Activated T-cell treated with anti-CD3 and anti-CD28 coated beads for 48 hours (primary cell): ENCODE data around the gene ALOX15.
"Not testable (repeated sequence)": the region's sequence is repeated elsewhere in the genome, so short reads cannot be mapped to it uniquely, and the experiment has no call there.

ENCODE experiments used
- DNase-seq: peaks from one replicate; pipeline ENCODE4 v3.0.0-alpha.2; 2020; ENCODE audit warnings: low read depth

Gene ALOX15

DNA sequence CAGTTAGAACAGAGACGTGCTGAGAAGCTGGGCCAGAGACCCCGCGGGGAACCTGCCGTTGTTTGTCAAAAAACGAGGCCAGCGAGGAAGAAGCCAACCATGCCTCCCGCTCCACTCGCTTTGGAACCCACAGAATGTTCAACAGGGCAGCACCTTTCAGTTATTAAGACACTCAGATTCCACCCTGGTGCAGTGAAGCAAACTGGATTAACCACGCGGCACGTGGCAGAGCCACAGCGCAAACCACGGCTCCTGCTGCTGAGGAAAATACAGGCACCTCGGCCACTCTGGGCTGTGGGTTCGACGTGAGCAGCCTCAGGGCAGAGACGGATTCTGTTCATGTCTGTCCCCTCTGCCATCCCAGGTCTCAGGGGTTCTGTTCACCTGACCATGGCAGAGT, 24.4 kb downstream of the ALOX15 start:
- DNase-seq: no peak

DNA sequence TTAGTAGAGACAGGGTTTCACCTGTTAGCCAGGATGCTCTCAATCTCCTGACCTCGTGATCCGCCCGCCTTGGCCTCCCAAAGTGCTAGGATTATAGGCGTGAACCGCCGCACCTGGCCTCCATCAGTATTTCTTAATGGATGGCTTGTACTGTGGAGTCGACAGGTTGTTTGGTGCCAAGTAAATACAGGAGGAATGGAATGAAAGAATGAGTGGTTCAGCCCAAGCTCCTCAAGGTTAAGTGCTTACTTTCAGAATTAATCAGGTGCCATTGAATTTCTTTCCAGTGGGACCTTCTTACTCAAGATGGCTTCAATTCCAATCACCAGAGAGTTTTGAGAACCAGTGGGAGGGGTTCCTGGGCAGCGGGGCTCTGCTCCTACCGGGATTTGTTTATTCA, 25.0 kb downstream of the ALOX15 start:
- no peak for DNase-seq

DNA sequence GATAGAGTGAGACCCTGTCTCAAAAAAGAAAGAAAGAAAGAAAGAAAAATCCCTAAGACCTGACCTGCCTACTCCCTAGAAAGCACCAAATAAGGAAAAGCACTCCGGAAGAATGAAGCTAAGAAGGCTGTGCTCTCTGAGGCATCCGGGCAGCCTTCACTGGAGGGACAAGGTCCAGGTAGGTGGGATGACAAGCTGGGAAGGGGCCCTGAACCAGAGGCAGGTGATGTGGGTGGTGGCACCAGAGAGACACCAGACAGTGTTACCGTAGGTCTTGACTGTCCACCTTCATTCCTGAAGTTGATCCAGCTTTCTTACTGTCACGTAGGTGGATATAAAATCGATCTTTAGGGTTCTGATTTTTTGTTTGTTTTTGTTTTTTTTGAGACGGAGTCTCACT, 30.8 kb downstream of the ALOX15 start:
- no peak for DNase-seq

DNA sequence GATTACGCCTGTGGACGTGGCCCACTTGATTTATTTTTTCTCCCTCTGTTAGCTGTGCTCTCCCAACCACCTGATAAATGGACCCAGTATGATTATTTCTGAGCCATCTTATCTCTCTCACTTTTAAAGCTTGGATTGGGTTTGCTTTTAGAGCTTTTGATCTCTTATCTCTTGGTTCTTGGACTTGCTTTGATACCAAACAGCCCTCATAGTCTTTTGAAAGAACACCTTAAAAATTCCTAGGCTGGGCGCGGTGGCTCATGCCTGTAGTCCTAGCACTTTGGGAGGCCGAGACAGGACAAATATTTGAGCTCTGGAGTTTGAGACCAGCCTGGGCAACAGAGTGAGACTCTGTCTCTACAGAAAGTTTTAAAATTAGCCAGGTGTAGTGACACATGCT, 31.3 kb downstream of the ALOX15 start:
- no peak for DNase-seq

DNA sequence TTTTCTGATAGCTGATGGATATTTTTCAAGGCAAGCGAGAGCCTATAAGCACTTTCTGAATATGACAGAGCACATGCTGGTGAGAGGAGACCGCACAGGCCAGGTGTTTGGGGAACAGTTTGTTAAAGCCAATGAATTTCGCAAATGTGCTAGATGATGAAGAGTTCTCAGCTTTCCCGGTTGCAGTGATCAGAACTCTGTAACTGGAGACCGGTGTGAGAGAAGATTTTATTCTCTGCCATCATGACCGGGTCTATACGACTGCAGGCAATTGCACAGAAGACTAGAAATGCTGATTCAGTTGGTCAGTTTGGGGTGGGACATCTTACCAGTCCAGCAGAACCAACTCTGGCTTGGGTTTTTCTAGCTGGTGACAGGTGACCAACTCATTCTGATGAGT, 31.7 kb downstream of the ALOX15 start:
- DNase-seq: no peak

DNA sequence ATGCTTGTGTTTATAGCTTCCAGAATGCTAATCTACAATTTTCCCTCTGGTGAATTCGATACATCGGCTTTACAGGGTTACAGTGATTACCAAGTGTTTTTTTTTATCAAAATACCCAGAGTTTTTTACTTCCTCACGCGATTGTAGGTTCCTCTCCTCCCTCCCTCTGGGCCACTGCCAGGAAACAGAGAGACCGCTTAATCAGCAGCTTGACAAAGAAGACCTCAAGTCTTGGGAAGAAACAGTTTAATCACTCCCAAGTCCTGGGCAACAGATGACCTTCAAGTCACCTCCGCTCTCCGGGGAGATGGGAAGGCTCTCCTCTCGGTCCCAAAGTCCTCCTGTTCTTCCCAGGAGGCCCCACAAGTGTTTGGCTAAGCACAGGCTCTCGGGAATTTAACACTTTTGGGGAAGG, 33.7 kb downstream of the ALOX15 start:
- no peak for DNase-seq

DNA sequence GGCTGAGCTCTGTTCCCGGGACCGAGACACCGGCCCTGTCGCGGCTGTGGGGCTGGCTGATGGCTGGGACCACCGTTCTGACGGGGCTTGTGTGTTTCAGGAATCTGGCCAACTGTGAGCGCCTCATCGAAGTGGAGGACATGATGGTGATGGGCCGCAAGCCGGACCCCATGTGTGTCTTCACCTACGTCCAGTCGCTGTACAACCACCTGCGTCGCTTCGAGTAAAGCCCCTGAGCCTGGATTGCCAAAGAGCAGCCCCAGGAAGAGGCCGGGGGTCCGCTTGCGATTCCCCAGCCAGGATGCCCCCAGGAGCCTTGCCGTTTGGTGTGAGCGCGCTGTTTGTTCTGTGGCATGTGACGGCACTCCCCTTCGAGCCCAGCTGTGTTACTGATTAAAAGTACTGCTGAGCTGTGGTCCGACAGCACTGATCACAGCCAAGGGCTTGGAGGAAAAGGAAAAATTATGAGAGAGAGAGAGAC, 34.2 kb downstream of the ALOX15 start:
- DNase-seq: no peak

DNA sequence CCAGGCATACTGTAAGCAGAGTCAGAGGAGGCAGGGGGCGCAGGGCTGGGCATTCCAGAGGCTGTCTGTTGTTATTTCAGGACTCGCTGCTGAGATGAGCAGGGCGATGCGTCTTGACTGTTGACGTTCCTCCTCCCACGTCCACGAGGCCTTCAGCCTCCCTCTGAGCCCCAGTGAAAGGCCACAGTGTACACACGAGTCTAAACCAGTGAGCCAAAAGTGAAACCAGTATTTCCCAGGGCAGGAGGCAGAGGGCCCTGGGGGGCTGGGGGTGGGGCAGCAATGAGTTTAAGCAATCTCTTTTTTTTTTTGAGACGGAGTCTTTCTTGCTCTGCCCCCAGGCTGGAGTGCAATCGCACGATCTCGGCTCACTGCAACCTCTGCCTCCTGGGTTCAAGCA, 35.7 kb downstream of the ALOX15 start:
- no peak for DNase-seq

DNA sequence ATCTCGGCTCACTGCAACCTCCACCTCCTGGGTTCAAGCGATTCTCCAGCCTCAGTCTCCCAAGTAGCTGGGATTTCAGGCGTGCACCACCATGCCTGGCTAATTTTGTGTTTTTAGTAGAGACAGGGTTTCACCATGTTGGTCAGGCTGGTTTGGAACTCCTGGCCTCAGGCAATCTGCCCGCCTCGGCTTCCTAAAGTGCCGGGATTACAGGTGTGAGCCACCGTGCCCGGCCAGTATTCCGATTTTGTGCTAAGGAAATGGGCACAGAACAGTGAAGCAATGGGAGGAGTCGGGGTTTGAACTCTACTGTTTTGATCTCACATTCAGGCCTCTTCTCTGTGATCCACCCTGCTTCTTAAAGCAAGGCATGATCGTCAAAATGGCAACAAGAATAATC, 36.7 kb downstream of the ALOX15 start:
- not testable (repeated sequence) for DNase-seq

DNA sequence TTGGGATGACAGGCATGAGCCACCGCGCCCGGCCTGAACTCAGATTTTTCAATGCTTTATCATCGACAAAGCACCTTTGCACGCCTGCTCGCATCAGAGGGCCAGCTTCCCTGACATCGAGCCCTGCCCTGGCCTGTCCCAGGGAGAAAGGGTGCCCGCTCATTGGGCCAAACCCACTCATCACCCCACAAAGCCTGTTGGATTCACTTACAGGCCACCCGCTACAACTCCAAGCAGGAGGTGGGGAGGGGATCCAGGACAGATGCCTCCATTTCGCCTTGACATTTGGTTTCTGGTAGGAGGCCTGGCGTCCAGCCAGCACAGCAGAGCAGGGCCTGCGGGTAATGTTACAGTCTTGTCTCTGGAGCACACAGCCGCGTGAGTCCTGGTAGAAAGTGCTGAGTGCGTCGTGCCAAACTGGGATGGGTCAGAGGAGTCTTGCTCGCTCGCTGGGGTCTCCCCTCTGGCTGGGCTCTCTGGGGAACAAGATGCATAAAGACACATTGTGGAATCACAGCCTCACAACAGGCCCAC, 37.3 kb downstream of the ALOX15 start:
- DNase-seq: no peak

DNA sequence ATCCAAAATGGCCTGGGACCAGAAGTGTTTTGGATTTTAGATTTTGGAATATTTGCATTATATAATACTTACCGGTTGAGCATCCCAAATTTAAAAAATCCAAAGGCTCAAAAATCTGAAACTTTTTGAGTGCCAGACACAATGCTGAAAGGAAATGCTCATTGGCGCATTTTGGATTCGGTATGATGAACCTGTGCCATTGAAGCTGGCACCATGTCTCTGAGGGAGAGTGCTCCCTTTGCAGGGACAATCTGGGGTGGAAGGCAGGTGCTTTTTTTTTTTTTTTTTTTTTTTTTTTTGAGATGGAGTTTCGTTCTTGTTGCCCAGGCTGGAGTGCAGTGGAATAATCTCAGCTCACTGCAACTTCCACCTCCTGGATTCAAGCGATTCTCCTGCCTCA, 39.4 kb downstream of the ALOX15 start:
- no peak for DNase-seq

DNA sequence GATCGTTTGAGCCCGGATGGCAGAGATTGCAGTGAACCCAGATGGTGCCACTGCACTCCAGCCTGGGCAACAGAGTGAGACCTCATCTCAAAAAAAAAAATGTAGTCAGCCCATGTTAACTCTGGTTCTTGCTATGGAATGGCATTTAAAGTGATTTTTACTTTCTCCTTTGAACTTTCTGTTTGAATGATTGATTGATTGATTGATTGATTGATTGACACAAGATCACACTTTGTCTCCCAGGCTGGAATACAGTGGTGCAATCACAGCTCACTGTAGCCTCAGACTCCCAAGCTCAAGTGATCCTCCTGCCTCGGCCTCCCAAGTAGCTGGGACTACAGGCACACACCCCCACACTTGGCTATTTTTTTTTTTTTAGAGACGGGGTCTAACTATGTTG, 40.2 kb downstream of the ALOX15 start:
- DNase-seq: no peak

DNA sequence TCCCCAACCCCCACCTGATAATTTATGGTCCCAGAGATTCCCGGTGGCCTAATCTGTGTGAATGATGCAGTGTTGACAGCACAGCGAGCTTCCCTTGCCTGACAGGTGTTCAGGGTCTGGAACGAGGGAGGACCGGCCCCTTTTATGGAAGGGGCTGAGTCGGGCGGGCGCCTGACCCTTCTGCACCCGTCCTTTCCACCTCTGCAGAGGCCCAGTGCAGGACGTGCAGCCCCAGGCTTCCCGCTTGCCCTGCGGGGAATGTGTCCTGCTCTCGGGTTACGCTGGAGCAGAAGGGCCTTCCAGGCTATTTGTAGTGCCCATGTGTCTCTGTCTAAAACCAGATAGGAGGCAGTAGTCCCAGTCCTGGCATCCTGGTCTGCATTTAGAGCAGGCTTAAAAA, 40.9 kb downstream of the ALOX15 start:
- no peak for DNase-seq

DNA sequence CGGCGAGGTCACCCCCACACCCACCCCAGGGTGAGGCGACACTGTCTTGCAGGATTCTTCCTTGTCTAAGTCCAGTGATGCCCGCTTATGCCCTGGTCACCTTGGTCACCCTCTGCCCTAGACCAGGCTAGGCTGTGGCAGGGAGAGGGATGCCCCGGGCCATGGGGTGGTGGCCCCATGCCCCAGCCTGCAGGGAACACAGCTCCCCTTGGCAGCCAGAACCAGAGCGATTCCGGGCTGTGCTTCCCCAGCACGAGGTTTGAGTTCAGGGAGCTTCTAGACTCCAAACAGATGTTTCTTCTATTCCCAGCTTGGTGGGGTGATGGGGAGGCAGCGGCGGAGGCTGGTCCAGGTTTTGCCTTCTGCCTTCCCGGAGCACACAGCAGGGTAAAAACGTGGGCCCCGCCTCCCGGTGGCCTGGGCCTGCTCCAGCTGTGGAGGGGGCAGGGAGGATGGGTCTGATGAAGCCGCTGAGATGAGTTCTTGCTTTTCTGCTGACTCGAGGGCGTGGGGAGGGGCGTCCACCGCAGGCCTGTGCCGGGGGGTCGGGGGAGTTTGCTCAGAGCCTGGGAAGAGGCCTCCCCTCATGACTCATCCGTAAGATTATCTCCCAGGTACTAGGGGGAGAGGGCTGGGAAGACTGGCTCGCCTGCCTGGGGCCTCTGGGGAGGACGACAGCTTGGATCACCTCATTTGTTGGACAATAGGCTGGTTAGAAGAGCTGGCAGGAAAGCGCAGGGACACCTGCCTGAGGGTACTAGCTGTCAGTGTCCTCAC, 41.8 kb downstream of the ALOX15 start:
- DNase-seq: no peak

DNA sequence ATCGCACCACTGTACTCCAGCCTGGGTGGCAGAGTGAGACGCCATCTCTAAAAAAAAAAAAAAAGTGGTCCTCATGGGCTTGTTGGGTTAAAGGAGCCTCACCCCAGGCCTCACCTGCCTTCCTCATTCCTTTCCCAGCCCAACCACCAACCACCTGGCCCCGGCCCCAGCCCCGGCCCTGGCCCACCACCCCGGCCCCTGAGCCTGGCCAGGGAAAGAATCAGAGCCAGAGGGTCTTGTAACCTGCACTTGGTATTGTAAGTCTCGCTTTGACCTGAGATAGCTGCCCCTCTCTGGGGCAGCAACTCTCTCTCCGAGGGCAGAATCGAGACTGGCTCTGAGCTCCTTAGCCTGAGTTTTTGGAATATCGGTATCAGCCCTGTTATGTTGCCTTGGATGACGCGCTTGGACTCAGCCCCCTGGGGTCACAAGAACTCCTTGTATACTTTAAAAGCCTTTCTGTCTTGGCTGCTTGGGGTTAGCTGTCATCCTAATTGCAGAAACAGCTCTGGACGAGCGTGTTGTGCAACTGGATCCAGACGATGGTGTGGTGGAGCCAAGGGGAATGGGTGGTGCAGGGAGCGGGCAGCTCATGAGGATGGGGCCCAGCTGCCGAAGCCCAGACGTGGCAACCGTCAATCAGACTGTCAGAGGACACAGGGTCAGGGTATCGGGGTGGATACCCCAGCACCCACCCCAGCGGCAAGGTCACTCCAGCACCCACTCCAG, 42.5 kb downstream of the ALOX15 start:
- no peak for DNase-seq

DNA sequence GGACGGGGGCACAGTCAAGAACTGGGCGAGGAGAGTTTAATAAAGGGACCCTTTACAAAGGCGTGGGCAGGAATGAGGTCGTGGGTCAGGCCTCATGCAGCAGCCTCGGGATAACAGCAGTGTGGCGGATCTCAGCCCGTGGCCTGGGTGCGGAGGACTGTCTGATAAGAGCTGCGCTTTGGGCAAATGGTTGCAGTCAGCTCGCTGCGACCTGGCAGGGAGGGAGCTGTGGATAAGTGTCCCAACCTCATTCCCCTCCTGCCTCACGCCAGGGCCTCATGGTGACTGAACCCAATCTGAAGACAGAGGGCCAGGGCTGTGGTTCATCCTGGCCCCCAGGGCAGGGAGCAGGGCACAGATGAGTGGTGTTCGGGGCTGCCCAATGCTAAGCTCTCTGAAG, 43.5 kb downstream of the ALOX15 start:
- no peak for DNase-seq

DNA sequence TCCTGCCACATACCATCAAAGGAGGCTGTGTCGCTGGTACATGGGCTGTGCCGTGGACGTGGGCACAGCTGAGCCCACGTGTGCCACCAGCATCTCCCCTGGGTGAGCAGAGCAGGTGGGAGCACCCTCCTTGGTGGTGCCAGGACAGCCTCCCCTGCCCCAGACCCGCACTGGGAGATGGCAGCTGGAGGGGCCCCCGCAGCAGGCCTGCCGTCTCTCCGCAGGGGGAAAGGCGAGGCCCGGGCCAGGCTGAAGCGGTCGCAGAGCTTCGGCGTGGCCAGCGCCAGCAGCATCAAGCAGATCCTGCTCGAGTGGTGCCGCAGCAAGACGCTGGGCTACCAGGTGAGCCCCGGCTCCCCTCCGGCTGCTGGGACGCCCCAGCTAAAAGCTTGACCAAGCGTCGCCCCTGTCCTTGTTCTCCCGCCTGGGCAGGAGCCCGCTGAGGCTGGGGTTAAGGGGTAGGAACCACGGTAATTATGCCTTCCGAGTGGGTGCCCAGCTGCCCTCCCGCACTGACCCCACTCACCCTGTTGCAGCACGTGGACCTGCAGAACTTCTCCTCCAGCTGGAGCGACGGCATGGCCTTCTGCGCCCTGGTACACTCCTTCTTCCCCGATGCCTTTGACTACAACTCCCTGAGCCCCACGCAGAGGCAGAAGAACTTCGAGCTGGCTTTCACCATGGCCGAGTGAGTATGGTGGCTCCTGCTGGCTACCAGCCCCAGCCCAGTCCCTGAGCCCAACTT, 44.7 kb downstream of the ALOX15 start:
- DNase-seq: no peak

DNA sequence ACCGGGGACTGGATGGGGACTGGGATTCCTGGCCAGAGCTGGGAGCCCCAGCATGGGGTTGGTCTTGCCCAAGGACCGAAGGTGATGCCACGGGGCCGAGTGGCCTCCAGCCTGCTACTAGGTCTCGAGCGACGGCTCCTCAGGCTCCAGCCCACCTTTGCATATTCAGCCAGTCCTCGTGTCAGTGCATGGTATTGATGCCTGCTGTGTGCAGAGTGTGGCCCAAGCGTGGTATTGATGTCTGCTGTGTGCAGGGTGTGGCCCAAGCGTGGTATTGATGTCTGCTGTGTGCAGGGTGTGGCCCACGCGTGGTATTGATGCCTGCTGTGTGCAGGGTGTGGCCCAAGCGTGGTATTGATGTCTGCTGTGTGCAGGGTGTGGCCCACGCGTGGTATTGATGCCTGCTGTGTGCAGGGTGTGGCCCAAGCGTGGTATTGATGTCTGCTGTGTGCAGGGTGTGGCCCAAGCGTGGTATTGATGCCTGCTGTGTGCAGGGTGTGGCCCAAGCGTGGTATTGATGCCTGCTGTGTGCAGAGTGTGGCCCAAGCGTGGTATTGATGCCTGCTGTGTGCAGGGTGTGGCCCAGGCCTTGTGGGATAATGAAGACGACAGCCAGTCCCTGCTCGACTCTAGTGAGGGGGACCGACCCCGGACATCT, 45.7 kb downstream of the ALOX15 start:
- DNase-seq: not testable (repeated sequence)

DNA sequence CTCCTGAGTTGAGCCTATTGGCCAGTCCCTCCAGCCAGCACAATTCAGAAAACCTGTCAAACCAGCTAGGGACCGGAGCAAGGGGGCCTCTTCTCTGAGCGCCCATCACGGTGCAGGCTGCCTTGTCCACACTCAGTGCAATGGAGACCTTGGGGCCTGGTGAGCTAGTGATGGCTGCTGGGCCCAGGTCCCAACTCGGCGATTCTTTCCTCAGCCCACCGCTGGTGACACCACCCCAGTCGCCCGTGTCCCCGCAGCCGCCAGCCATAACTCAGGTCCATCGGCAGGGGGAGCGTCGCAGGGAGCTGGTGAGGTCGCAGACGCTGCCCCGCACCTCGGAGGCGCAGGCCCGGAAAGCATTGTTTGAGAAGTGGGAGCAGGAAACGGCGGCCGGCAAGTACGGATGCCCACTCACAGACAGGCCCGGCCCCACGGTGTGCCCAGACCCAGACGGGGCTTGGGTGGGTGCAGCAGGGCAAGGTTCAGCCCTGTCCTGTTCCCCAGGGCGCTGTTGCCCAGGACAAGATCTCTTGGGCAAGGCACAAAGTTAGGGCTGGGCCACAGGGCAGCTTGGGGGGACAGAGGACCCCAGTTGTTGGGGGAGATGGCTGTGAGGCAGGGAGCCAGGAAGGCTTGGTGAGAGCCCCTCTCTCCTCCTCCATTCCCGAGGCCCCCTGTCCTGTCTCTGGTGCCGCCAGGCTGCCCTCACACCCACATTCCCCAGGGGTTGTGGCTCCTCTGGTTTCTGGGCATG, 46.4 kb downstream of the ALOX15 start:
- peak; percentile 49 for DNase-seq

DNA sequence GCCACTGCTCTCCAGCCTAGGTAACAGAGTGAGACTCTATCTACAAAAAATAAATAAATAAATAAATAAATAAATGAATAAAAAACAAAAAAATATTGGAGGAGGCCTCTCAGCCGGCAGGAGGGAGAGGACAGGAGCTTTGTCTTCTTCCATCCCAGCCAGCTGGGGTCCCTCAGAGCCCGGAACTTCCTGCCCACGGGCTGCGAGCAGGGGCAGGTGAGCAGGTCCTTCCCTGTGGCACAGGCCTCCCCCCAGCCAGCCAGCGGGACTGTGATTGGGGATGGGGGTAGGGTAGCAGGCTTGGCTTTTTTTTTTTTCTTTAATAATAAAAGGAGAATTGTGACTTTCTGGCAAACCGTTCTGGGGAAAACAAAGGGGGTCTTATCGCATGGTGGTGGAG, 47.1 kb downstream of the ALOX15 start:
- DNase-seq: no peak

DNA sequence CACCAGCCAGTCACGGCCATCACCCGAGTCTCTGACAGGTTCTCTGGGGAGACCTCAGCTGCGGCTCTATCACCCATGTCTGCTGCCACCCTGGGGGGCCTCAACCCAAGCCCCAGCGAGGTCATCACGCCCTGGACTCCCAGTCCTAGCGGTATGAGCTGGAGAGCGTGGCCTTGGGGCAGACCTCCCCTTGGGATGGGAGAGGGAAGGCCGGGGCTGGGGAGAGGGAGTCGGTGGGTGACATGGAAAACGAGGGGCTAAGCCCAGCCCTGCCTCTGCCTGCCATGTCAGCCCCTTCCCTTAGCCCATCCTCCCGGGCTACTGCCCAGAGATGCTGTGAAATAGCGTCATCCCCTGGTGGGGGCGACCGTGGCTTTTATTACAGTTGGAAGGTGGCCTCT, 48.5 kb downstream of the ALOX15 start:
- DNase-seq: no peak
